Measurements from ENCODE around the gene UNC119B.

UNC119B gene

GRCh38 chr12:120690083-120690450 lies 20.2 kb upstream of the UNC119B start:
- H3K27ac ChIP-seq, result no peak overlapping the region
- H3K4me1 ChIP-seq, result peaks cover 41% of the 10 kb centered on the region
- no peak overlapping the region for H2AFZ ChIP-seq
- no peak overlapping the region for H3K4me2 ChIP-seq (ENCODE audit: low read length)
- no peak overlapping the region for H3K9ac ChIP-seq
- H3K4me3 ChIP-seq (ENCODE audit: low read depth, low read length), result no peak overlapping the region
- H3K9me3 ChIP-seq (ENCODE audit: control insufficient read depth, low read length), result no peaks in the 10 kb centered on the region
- H3K79me2 ChIP-seq, result peaks cover 42% of the 10 kb centered on the region
- TF ChIP-seq CTCF (IDR thresholded peaks at IDR 0.05), result no peak
- H3K27me3 ChIP-seq (ENCODE audit: control insufficient read depth, insufficient read depth, low read length), result no peaks in the 10 kb centered on the region
- no peaks in the 10 kb centered on the region for H3K36me3 ChIP-seq (ENCODE audit: control insufficient read depth, insufficient read depth, low read length)

GRCh38 chr12:120690978-120691377 lies 19.3 kb upstream of the UNC119B start:
- Histone ChIP-seq H3K79me2 (peaks cover 46% of the 10 kb centered on the region), H2AFZ (no peak overlapping the region), H3K27ac (peak overlapping the region; percentile 60), H3K4me2 (ENCODE audit: low read length) (no peak overlapping the region), H3K27me3 (ENCODE audit: control insufficient read depth, insufficient read depth, low read length) (no peaks in the 10 kb centered on the region), H3K9ac (no peak overlapping the region), H3K4me1 (peaks cover 41% of the 10 kb centered on the region), H3K4me3 (ENCODE audit: low read depth, low read length) (no peak overlapping the region), H3K9me3 (ENCODE audit: control insufficient read depth, low read length) (no peaks in the 10 kb centered on the region), H3K36me3 (ENCODE audit: control insufficient read depth, insufficient read depth, low read length) (no peaks in the 10 kb centered on the region)
- no peak for TF ChIP-seq CTCF (IDR thresholded peaks at IDR 0.05)

- no peak for TF ChIP-seq CTCF (IDR thresholded peaks at IDR 0.05)
- H3K27ac ChIP-seq, result peak overlapping the region; percentile 60
- no peaks in the 10 kb centered on the region for H3K27me3 ChIP-seq (ENCODE audit: control insufficient read depth, insufficient read depth, low read length)
- H3K9ac ChIP-seq, result no peak overlapping the region
- H3K9me3 ChIP-seq (ENCODE audit: control insufficient read depth, low read length), result no peaks in the 10 kb centered on the region
- peaks cover 41% of the 10 kb centered on the region for H3K4me1 ChIP-seq
- no peak overlapping the region for H3K4me3 ChIP-seq (ENCODE audit: low read depth, low read length)
- H3K36me3 ChIP-seq (ENCODE audit: control insufficient read depth, insufficient read depth, low read length), result no peaks in the 10 kb centered on the region
- H3K79me2 ChIP-seq, result peaks cover 53% of the 10 kb centered on the region
- H2AFZ ChIP-seq, result no peak overlapping the region
- peak overlapping the region; percentile 47 for H3K4me2 ChIP-seq (ENCODE audit: low read length)
Measured at GRCh38 chr12:120692524-120693033, 17.7 kb upstream of the UNC119B start.

GRCh38 chr12:120693848-120694247 lies 16.4 kb upstream of the UNC119B start:
- Histone ChIP-seq H3K36me3 (ENCODE audit: control insufficient read depth, insufficient read depth, low read length) (no peaks in the 10 kb centered on the region), H3K79me2 (peaks cover 41% of the 10 kb centered on the region), H3K4me3 (ENCODE audit: low read depth, low read length) (no peak overlapping the region), H2AFZ (no peak overlapping the region), H3K9ac (no peak overlapping the region), H3K9me3 (ENCODE audit: control insufficient read depth, low read length) (no peaks in the 10 kb centered on the region), H3K4me2 (ENCODE audit: low read length) (no peak overlapping the region), H3K4me1 (peaks cover 36% of the 10 kb centered on the region), H3K27me3 (ENCODE audit: control insufficient read depth, insufficient read depth, low read length) (no peaks in the 10 kb centered on the region), H3K27ac (no peak overlapping the region)
- TF ChIP-seq CTCF (IDR thresholded peaks at IDR 0.05), result no peak

GRCh38 chr12:120696626-120697025 lies 13.6 kb upstream of the UNC119B start:
- H3K27ac ChIP-seq, result peak overlapping the region; percentile 12
- H3K79me2 ChIP-seq, result peaks cover 27% of the 10 kb centered on the region

More at GRCh38 chr12:120696626-120697025, 13.6 kb upstream of the UNC119B start:
- Histone ChIP-seq H3K9ac (no peak overlapping the region), H3K4me2 (ENCODE audit: low read length) (no peak overlapping the region), H3K36me3 (ENCODE audit: control insufficient read depth, insufficient read depth, low read length) (no peaks in the 10 kb centered on the region), H3K27me3 (ENCODE audit: control insufficient read depth, insufficient read depth, low read length) (no peaks in the 10 kb centered on the region), H3K4me1 (peaks cover 15% of the 10 kb centered on the region), H2AFZ (no peak overlapping the region), H3K4me3 (ENCODE audit: low read depth, low read length) (no peak overlapping the region), H3K9me3 (ENCODE audit: control insufficient read depth, low read length) (no peaks in the 10 kb centered on the region)
- no peak for TF ChIP-seq CTCF (IDR thresholded peaks at IDR 0.05)
